ENCODE measurements around the gene CDK12.
A peak's percentile ranks its signal among the peaks of the same experiment; 100 is the strongest.

The CDK12 gene

GRCh38 chr17:39517224-39517623, 55.9 kb downstream of the CDK12 start:
- Histone ChIP-seq H3K9me3 (ENCODE audit: severe bottlenecking) (no peaks in the 10 kb centered on the region), H3K36me3 (peaks cover 99% of the 10 kb centered on the region), H3K27me3 (ENCODE audit: insufficient read depth, low read depth, severe bottlenecking) (no peaks in the 10 kb centered on the region), H3K4me3 (ENCODE audit: low read depth, low read length) (no peak overlapping the region), H3K27ac (no peak overlapping the region)
- no peak for TF ChIP-seq CTCF (IDR thresholded peaks at IDR 0.05; ENCODE audit: low read depth, low read length)
- no peak for DNase-seq

DNA sequence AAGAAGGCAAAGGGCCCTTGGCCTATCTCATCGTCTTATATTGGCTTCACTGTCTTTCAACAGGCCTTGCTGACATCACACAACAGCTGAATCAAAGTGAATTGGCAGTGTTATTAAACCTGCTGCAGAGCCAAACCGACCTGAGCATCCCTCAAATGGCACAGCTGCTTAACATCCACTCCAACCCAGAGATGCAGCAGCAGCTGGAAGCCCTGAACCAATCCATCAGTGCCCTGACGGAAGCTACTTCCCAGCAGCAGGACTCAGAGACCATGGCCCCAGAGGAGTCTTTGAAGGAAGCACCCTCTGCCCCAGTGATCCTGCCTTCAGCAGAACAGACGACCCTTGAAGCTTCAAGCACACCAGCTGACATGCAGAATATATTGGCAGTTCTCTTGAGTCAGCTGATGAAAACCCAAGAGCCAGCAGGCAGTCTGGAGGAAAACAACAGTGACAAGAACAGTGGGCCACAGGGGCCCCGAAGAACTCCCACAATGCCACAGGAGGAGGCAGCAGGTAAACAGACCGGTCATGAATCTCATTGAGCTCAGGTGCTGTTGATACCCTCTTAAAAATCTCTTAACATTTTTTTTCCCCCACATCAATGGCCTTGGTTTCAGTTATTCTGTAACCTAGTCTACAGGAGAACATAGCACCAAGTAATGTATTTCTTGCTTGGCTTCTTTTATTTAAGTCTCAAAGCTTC, 64.7 kb downstream of the CDK12 start:
- TF ChIP-seq CTCF (IDR thresholded peaks at IDR 0.05; ENCODE audit: low read depth, low read length) = no peak
- no peaks in the 10 kb centered on the region for H3K27me3 ChIP-seq (ENCODE audit: insufficient read depth, low read depth, severe bottlenecking)
- H3K4me3 ChIP-seq (ENCODE audit: low read depth, low read length) = no peak overlapping the region
- no peak for DNase-seq
- H3K27ac ChIP-seq = no peak overlapping the region
- H3K36me3 ChIP-seq = peaks cover 97% of the 10 kb centered on the region
- H3K9me3 ChIP-seq (ENCODE audit: severe bottlenecking) = no peaks in the 10 kb centered on the region

GRCh38 chr17:39527220-39527813, 66.0 kb downstream of the CDK12 start:
- no peak for DNase-seq
- H3K36me3 ChIP-seq = peaks cover 96% of the 10 kb centered on the region
- no peaks in the 10 kb centered on the region for H3K9me3 ChIP-seq (ENCODE audit: severe bottlenecking)
- peak; percentile 53; the same call in 1 of the 2 replicates for TF ChIP-seq CTCF (IDR thresholded peaks at IDR 0.05; ENCODE audit: low read depth, low read length)
- no peak overlapping the region for H3K4me3 ChIP-seq (ENCODE audit: low read depth, low read length)
- H3K27ac ChIP-seq = no peak overlapping the region
- no peaks in the 10 kb centered on the region for H3K27me3 ChIP-seq (ENCODE audit: insufficient read depth, low read depth, severe bottlenecking)

DNA sequence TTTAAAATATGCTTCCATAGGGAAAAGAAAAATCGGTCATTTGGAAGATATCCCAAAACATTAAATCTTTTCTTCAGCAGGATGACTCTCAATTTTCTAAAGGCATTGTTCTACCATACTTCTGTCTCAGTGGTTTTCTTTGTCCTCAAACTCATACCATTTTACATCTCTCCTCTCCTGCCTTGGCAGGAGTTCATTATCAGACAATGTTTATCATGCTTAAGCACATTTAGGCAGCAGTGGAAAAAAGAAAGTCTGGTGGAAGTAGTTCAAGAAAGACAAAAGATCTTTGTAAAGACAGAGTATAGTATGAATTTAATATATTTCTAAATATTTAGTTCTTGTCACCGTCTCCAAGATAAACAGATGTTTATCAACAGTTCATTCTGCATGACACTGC, 68.2 kb downstream of the CDK12 start:
- Histone ChIP-seq H3K9me3 (ENCODE audit: severe bottlenecking) (no peaks in the 10 kb centered on the region), H3K36me3 (peaks cover 77% of the 10 kb centered on the region), H3K27ac (no peak overlapping the region), H3K27me3 (ENCODE audit: insufficient read depth, low read depth, severe bottlenecking) (no peaks in the 10 kb centered on the region), H3K4me3 (ENCODE audit: low read depth, low read length) (no peak overlapping the region)
- TF ChIP-seq CTCF (IDR thresholded peaks at IDR 0.05; ENCODE audit: low read depth, low read length) = no peak
- no peak for DNase-seq

DNA sequence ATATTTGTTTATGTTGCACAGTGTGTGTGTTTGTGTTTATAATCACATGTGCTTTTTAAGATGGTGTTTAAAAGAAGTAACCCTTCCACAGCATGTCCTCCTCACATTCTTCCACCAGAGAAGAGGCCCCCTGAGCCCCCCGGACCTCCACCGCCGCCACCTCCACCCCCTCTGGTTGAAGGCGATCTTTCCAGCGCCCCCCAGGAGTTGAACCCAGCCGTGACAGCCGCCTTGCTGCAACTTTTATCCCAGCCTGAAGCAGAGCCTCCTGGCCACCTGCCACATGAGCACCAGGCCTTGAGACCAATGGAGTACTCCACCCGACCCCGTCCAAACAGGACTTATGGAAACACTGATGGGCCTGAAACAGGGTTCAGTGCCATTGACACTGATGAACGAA, 69.2 kb downstream of the CDK12 start:
- no peak for DNase-seq
- H3K27me3 ChIP-seq (ENCODE audit: insufficient read depth, low read depth, severe bottlenecking) = no peaks in the 10 kb centered on the region
- no peak overlapping the region for H3K27ac ChIP-seq
- peaks cover 67% of the 10 kb centered on the region for H3K36me3 ChIP-seq
- TF ChIP-seq CTCF (IDR thresholded peaks at IDR 0.05; ENCODE audit: low read depth, low read length) = no peak
- H3K9me3 ChIP-seq (ENCODE audit: severe bottlenecking) = no peaks in the 10 kb centered on the region
- H3K4me3 ChIP-seq (ENCODE audit: low read depth, low read length) = no peak overlapping the region

Data from WERI-Rb-1 (cell line).